Cardiac muscle cell (in vitro differentiated cells and primary cell): Measurements from ENCODE around the gene ADSL. TPM values are rescaled to one million over a fixed set of nuclear protein-coding genes. Genes with fewer than 3 reads are reported as not detected.

ENCODE experiments used
- DNase-seq, 2 donors: peaks; one replicate each; pipeline versions ENCODE4 v3.0.0 to v3.0.0-alpha.2; 2010 to 2017; ENCODE audit warnings: low read depth in 1 of 2, low spot score in 1 of 2
- H3K27ac ChIP-seq: fragments of 200-600 bp; sonication (generic); 2 replicates; pipeline ENCODE4 v1.5.1; 2016
- H3K27me3 ChIP-seq: fragments of 200-600 bp; sonication (generic); 2 replicates; pipeline ENCODE4 v1.6.0; 2016; ENCODE audit warnings: control low read depth
- H3K36me3 ChIP-seq: fragments of 200-600 bp; sonication (generic); 2 replicates; pipeline ENCODE4 v1.5.1; 2016; ENCODE audit warnings: control low read depth
- H3K4me1 ChIP-seq: fragments of 200-600 bp; sonication (generic); 2 replicates; pipeline ENCODE4 v1.8.1; 2017; ENCODE audit warnings: low read depth, mild to moderate bottlenecking, mixed run types
- H3K4me3 ChIP-seq: fragments of 200-600 bp; sonication (generic); 2 replicates; pipeline ENCODE4 v1.5.1; 2016; ENCODE audit warnings: mild to moderate bottlenecking
- H3K9me3 ChIP-seq: fragments of 200-600 bp; sonication (generic); 2 replicates; pipeline ENCODE4 v1.5.1; 2017; ENCODE audit warnings: low read depth, mild to moderate bottlenecking, control low read depth
- polyA plus RNA-seq: library from polyadenylated mRNA; unstranded; fragments of >200 nt; fragmentation: Nextera tagmentation; extraction: Ambion mirVana; gene quantifications from 2 replicates; pipeline ENCODE4 v1.2.1, GENCODE V29; 2016
- total RNA-seq: library from RNA; depleted of rRNA; stranded (reverse); fragments of >200 nt; gene quantifications from 2 replicates; pipeline ENCODE4 v1.2.3, GENCODE V29; 2016
- TF ChIP-seq, protein P1 (sequence below): IDR thresholded peaks from 2 replicates; pipeline ENCODE4 v1.5.1; 2012; ENCODE audit warnings: low read depth, mild to moderate bottlenecking, low read length

The ADSL gene
- total and polyA plus RNA-seq, 2 experiments from 2014 or later: 110 to 116 TPM

DNA sequence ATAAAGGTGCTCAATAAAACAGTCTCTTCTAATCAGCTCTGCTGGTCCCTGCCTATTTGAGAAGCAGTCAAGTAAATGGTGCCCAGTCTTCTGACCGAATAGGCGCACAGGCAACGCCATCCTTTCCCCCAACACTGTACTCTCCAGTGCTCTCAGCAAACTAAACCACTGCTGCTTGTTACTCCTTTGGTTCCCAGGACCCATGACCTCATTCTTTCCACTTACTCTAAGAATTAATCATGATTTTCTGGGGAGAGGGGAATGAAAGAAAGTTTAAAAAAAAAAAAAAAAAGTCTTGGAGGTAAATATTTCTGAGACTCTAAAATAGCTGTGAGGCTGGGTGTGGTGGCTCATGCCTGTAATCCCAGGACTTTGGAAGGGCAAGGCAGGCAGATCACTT is 87.8 kb downstream of the ADSL start:
- Histone ChIP-seq H3K27me3 (no peaks in the 10 kb centered on the region), H3K4me3 (no peak overlapping the region), H3K27ac (no peak overlapping the region), H3K36me3 (peaks cover 6% of the 10 kb centered on the region), H3K4me1 (peaks cover 27% of the 10 kb centered on the region), H3K9me3 (no peaks in the 10 kb centered on the region)
- no peak for DNase-seq
- TF ChIP-seq, protein P1, sequence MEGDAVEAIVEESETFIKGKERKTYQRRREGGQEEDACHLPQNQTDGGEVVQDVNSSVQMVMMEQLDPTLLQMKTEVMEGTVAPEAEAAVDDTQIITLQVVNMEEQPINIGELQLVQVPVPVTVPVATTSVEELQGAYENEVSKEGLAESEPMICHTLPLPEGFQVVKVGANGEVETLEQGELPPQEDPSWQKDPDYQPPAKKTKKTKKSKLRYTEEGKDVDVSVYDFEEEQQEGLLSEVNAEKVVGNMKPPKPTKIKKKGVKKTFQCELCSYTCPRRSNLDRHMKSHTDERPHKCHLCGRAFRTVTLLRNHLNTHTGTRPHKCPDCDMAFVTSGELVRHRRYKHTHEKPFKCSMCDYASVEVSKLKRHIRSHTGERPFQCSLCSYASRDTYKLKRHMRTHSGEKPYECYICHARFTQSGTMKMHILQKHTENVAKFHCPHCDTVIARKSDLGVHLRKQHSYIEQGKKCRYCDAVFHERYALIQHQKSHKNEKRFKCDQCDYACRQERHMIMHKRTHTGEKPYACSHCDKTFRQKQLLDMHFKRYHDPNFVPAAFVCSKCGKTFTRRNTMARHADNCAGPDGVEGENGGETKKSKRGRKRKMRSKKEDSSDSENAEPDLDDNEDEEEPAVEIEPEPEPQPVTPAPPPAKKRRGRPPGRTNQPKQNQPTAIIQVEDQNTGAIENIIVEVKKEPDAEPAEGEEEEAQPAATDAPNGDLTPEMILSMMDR: no peak

DNA sequence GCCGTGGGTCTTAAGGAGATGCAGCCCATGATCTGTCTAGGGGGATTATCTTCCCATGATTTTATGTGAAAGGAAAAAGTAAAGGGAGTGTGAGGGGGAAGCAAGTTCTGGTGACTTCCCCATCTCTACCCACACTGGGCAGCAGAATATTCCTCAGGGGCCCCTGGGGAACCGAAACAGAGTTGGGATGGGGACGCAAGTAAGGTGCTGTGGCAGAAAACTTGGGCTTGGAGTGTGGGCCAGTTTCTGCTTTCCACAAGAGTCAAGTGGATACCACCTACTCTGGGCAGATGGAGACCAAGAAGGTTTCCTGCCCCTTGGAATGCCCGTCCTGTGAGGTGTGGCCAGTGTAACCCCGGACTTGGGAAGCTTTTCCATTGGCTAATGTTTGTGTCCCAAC is 88.4 kb downstream of the ADSL start:
- TF ChIP-seq, protein P1: no peak
- H3K36me3 ChIP-seq: peaks cover 2% of the 10 kb centered on the region
- DNase-seq: no peak
- H3K27me3 ChIP-seq: no peaks in the 10 kb centered on the region
- peak overlapping the region; percentile 88 for H3K27ac ChIP-seq
- no peaks in the 10 kb centered on the region for H3K9me3 ChIP-seq
- H3K4me1 ChIP-seq: peaks cover 27% of the 10 kb centered on the region
- no peak overlapping the region for H3K4me3 ChIP-seq

DNA sequence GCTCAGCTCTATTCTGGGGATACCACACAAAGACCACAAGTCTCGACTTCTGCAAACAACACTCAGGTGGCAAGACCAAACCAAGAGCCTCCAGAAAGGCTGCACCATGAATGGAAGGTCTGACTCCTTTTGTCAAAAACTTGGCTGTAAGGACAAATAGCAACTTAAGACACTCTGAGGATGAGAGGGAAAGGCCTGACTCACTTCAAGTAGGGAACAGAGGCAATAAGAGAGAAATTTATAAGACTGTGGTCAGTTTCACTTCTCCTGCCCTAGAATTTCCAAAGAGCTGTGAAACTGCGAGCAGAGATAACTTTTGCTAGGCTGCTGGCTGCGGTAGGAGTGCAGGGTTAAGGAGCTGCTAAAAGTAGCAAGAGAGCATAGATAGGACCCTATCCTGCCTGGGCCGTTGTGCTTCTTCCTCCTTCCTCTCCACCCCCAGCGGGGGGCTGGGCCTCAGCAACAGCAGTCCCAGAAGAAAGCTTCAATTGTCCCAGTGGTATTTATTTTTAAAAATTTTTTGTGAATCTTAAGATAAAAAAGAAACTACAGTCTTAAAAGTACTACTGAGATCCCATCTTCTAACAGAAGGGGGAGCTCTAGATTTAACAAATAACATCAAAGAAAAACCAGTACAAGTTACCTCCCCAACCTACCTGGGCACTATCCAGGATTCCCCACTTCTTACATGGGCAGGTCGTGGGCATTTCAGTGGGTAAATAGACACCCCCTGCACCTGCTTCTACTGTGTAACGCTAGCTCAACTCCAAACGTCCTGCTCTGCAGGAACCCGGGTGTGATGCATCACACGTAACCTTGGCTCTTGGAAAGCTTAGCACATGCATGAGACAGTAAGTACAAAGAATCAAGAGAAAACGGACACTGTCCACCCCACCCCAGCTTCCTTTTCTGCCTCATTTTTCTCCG is 90.5 kb downstream of the ADSL start:
- TF ChIP-seq, protein P1: peak; percentile 64
- Histone ChIP-seq H3K27me3 (no peaks in the 10 kb centered on the region), H3K36me3 (no peaks in the 10 kb centered on the region), H3K9me3 (no peaks in the 10 kb centered on the region), H3K4me1 (peaks cover 27% of the 10 kb centered on the region), H3K4me3 (peak overlapping the region; percentile 13), H3K27ac (peak overlapping the region; percentile 88)
- DNase-seq: peak; percentile 57 to 78

Other genes starting within 250 kb of the ADSL start
- 39.6 and 61.1 TPM in 2 replicates for gene TNRC6B, start 168.6 kb upstream of the ADSL start, total RNA-seq
- gene TNRC6B, start 168.6 kb upstream of the ADSL start, polyA plus RNA-seq: 50.2 and 73.2 TPM in 2 replicates
- 85.2 and 96.0 TPM in 2 replicates for gene SGSM3, start 24.1 kb downstream of the ADSL start, total RNA-seq
- 115 and 152 TPM in 2 replicates for gene SGSM3, start 24.1 kb downstream of the ADSL start, polyA plus RNA-seq